Skeletal muscle tissue (tissue), 4 donors: Measurements from ENCODE around the gene PTGIS. TPM values are rescaled to one million over a fixed set of nuclear protein-coding genes. Genes with fewer than 3 reads are reported as not detected.
"Not testable (repeated sequence)": the region's sequence is repeated elsewhere in the genome, so short reads cannot be mapped to it uniquely, and the experiment has no call there.

Source experiments
- H3K27ac ChIP-seq: one replicate; pipeline ENCODE4 v1.7.0; 2013; ENCODE audit warnings: mild to moderate bottlenecking, low read depth, low read length, inconsistent platforms
- H3K27me3 ChIP-seq, 3 donors: one replicate each; pipeline ENCODE4 v1.7.0; 2013; ENCODE audit warnings: low read length in 3 of 3; ENCODE audit not compliant: control insufficient read depth in 3 of 3, insufficient read depth in 3 of 3
- H3K36me3 ChIP-seq, 3 donors: one replicate each; pipeline ENCODE4 v1.7.0; 2013; ENCODE audit warnings: low read length in 3 of 3; ENCODE audit not compliant: control insufficient read depth in 3 of 3, insufficient read depth in 3 of 3
- H3K4me1 ChIP-seq, 3 donors: one replicate each; pipeline ENCODE4 v1.7.0; 2013; ENCODE audit warnings: low read length in 3 of 3, mild to moderate bottlenecking in 3 of 3; ENCODE audit not compliant: control insufficient read depth in 3 of 3, insufficient read depth in 3 of 3
- H3K4me3 ChIP-seq, 3 donors: one replicate each; pipeline ENCODE4 v1.7.0; 2013; ENCODE audit warnings: low read length in 3 of 3
- H3K9ac ChIP-seq, 3 donors: one replicate each; pipeline ENCODE4 v1.7.0; 2013; ENCODE audit warnings: low read length in 3 of 3, mild to moderate bottlenecking in 3 of 3, moderate library complexity in 2 of 3, low read depth in 1 of 3
- H3K9me3 ChIP-seq, 3 donors: one replicate each; pipeline ENCODE4 v1.7.0; 2013; ENCODE audit warnings: low read length in 3 of 3; ENCODE audit not compliant: control insufficient read depth in 3 of 3
- total RNA-seq: library from RNA; depleted of rRNA; stranded (reverse); fragments of >200 nt; gene quantifications from one replicate; pipeline ENCODE4 v1.2.3, GENCODE V29; 2014
- donor health status: Osteomylitis.

The PTGIS gene
- total RNA-seq, 1 donor from 2014 or later, result 25.6 TPM

- Histone ChIP-seq H3K4me1 (peaks cover 0 to 11% (median 10%) of the 10 kb centered on the region in 3 donors), H3K27ac (no peak overlapping the region), H3K9ac (no peak overlapping the region), H3K4me3 (no peak overlapping the region), H3K27me3 (peaks cover 19 to 24% (median 20%) of the 10 kb centered on the region in 3 donors), H3K9me3 (no peaks in the 10 kb centered on the region), H3K36me3 (no peaks in the 10 kb centered on the region)
Measured at GRCh38 chr20:49569411-49570115, 1.6 kb upstream of the PTGIS start.

- peaks cover 0 to 7% (median 7%) of the 10 kb centered on the region in 3 donors for H3K4me1 ChIP-seq
- no peak overlapping the region for H3K9ac ChIP-seq
- no peaks in the 10 kb centered on the region for H3K9me3 ChIP-seq
- H3K36me3 ChIP-seq, result no peaks in the 10 kb centered on the region
- H3K4me3 ChIP-seq, result no peak overlapping the region
- peaks cover 19 to 24% (median 20%) of the 10 kb centered on the region in 3 donors for H3K27me3 ChIP-seq
- peak overlapping the region; percentile 25 for H3K27ac ChIP-seq
Measured at GRCh38 chr20:49568278-49569151, 578 bp upstream of the PTGIS start.

DNA sequence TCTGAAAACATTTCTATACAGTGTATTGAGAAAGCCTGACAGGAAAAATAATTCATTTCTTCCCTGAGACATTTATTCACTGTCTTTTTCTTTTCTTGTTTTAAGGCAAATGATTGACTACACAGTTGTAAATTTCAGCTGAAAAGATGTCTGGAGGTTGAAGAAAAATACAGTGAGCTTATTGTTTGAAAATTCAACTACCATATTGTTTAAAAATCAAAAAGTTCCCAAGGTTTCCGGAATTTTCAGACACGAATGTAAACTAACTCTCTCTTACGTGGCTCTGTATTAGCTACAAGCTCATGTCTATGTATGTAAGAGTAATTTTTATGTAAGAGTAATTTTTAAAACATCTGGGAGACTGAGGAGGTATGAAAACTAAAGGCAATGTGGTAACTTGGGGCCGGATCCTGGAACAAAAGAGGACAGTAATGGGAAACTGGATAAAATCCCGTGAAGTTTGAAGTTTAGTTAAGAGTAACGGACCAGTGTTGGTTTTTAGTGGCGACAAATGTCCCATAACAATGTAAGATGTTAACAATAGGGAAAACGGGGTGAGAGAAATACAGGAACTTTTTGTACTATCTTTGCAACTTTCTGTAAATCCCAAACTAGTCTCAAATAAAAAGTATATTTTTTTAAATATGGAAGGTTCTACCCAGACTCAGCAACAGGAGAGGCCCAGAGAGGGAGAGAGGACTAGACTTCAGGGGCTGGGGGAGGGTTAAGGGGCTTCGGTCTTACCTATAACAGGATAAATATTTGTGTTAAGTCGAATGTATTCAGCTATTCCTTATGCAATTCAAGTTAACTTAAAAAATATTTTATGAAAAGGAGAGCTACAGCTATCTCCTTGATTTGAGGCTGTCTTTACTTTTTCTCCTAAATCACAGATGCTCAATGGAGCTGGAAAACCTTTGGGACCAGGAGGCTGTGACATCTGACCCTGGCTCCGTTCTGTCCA is 1.3 kb downstream of the PTGIS start:
- Histone ChIP-seq H3K27me3 (peaks cover 19 to 24% (median 20%) of the 10 kb centered on the region in 3 donors), H3K4me3 (peak overlapping the region in 2 of 3 donors; percentile 60 to 65), H3K9ac (peak overlapping the region; percentile 28 to 74 (median 51)), H3K27ac (peak overlapping the region; percentile 71), H3K9me3 (no peaks in the 10 kb centered on the region), H3K36me3 (no peaks in the 10 kb centered on the region), H3K4me1 (peaks cover 12 to 20% (median 17%) of the 10 kb centered on the region in 3 donors)

DNA sequence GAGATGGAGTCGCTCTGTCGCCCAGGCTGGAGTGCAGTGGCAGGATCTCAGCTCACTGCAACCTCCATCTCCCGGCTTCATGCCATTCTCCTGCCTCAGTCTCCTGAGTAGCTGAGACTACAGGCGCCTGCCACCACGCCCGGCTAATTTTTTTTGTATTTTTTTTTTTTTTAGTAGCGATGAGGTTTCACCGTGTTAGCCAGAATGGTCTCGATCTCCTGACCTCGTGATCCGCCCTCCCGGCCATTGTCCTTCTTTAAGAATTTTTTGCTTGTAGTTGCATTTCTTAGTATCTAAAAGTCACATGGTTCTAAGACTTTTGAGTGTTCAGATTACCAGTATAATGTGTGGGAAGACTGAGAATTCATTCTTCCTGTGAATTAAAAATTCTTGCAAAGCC is 2.9 kb downstream of the PTGIS start:
- not testable (repeated sequence) for H3K36me3 ChIP-seq, H3K4me3 ChIP-seq, H3K27ac ChIP-seq, H3K9me3 ChIP-seq, H3K9ac ChIP-seq
- Histone ChIP-seq H3K27me3 (peaks cover 20 to 24% (median 21%) of the 10 kb centered on the region in 3 donors), H3K4me1 (peaks cover 19 to 29% (median 26%) of the 10 kb centered on the region in 3 donors)

- Histone ChIP-seq H3K27ac (peak overlapping the region; percentile 56), H3K27me3 (peaks cover 8 to 12% (median 11%) of the 10 kb centered on the region in 3 donors), H3K9ac (no peak overlapping the region), H3K4me1 (peaks cover 19 to 27% (median 23%) of the 10 kb centered on the region in 3 donors), H3K36me3 (no peaks in the 10 kb centered on the region), H3K9me3 (no peaks in the 10 kb centered on the region), H3K4me3 (no peak overlapping the region)
Measured at GRCh38 chr20:49563015-49563980, 4.6 kb downstream of the PTGIS start.

- peak overlapping the region; percentile 56 for H3K27ac ChIP-seq
- H3K4me3 ChIP-seq, result peak overlapping the region in 1 of 3 donors; percentile 9
- no peaks in the 10 kb centered on the region for H3K36me3 ChIP-seq
- peaks cover 4 to 9% (median 8%) of the 10 kb centered on the region in 3 donors for H3K27me3 ChIP-seq
- H3K9ac ChIP-seq, result peak overlapping the region in 1 of 3 donors; percentile 41
- no peaks in the 10 kb centered on the region for H3K9me3 ChIP-seq
- peaks cover 19 to 24% (median 20%) of the 10 kb centered on the region in 3 donors for H3K4me1 ChIP-seq
Measured at GRCh38 chr20:49562311-49563014, 5.5 kb downstream of the PTGIS start.

DNA sequence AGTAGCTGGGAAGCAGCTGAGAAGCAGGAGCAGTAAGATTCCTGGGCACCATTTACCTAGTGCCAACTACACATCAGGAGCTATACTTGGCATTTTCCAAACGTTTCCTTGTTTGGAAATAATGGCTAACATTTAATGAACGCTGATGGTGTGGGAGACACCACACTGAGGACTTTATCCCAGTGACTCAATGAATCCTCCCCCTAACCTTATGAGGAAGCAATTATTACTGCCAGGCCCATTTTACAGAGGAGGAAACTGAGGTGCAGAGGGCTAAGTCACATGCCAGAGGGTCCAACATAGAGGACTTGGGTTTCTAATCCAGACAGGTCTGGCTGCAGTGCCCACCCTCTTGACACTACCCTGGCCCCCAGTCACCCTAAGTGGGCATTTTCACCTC is 6.1 kb downstream of the PTGIS start:
- Histone ChIP-seq H3K27ac (peak overlapping the region; percentile 56), H3K9ac (peak overlapping the region in 1 of 3 donors; percentile 41), H3K4me3 (no peak overlapping the region), H3K4me1 (peaks cover 19 to 24% (median 19%) of the 10 kb centered on the region in 3 donors), H3K36me3 (no peaks in the 10 kb centered on the region), H3K27me3 (peaks cover 0 to 5% (median 4%) of the 10 kb centered on the region in 3 donors), H3K9me3 (no peaks in the 10 kb centered on the region)

DNA sequence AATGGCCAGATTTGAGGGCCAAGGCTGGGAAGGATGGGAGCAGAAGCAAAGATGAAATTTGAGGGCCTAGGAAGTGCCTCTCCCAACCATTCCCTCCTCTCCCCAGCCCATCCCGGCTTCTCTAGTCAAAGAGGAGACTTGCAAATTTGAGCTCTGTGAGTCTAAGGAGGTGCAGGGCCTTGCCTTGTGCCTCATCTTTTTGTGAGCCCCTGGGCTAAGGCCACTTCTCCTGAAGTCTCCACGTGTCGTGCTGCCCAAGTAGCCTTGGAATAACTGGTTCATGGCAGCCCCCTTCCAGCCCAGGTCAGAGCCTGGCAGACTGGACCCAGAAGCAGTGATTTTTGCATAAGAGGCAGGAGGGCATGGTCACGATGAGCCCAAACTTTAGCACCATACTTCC is 6.7 kb downstream of the PTGIS start:
- no peak overlapping the region for H3K27ac ChIP-seq

More for the DNA sequence above, 6.7 kb downstream of the PTGIS start:
- no peaks in the 10 kb centered on the region for H3K9me3 ChIP-seq
- no peak overlapping the region for H3K9ac ChIP-seq
- peaks cover 0 to 5% (median 4%) of the 10 kb centered on the region in 3 donors for H3K27me3 ChIP-seq
- H3K4me3 ChIP-seq, result no peak overlapping the region
- H3K36me3 ChIP-seq, result no peaks in the 10 kb centered on the region
- H3K4me1 ChIP-seq, result peaks cover 19 to 24% (median 19%) of the 10 kb centered on the region in 3 donors
